Retinal pigment epithelial cell (primary cell): ENCODE data around the gene ROBO1.
"Not testable (repeated sequence)": the region's sequence is repeated elsewhere in the genome, so short reads cannot be mapped to it uniquely, and the experiment has no call there.

Experiments
- DNase-seq: peaks from one replicate; pipeline ENCODE4 v3.0.0-alpha.2; 2010; ENCODE audit warnings: low read depth
- H3K4me3 ChIP-seq: 2 replicates; pipeline ENCODE4 v1.5.1; 2011; ENCODE audit warnings: mild to moderate bottlenecking, low read length, control low read depth, moderate library complexity
- CTCF ChIP-seq: conservative IDR thresholded peaks from 2 replicates; pipeline ENCODE4 v1.5.1; 2011; ENCODE audit warnings: low read depth, low read length, control low read depth, inconsistent platforms

The ROBO1 gene

GRCh38 chr3:78729946-78730345, 1037.9 kb downstream of the ROBO1 start:
- TF ChIP-seq CTCF, result no peak
- no peak overlapping the region for H3K4me3 ChIP-seq
- no peak for DNase-seq

- DNase-seq, result peak; percentile 33
- no peak for TF ChIP-seq CTCF
- no peak overlapping the region for H3K4me3 ChIP-seq
These were observed 1039.2 kb downstream of the ROBO1 start for GRCh38 chr3:78728406-78729145.

- no peak overlapping the region for H3K4me3 ChIP-seq
- TF ChIP-seq CTCF, result no peak
- DNase-seq, result no peak
These were observed 1041.3 kb downstream of the ROBO1 start for GRCh38 chr3:78726545-78726944.

GRCh38 chr3:78725703-78726246, 1042.0 kb downstream of the ROBO1 start:
- H3K4me3 ChIP-seq, result no peak overlapping the region
- no peak for TF ChIP-seq CTCF
- no peak for DNase-seq

GRCh38 chr3:78724859-78725258, 1042.9 kb downstream of the ROBO1 start:
- H3K4me3 ChIP-seq, result no peak overlapping the region
- no peak for DNase-seq
- no peak for TF ChIP-seq CTCF

GRCh38 chr3:78724364-78724763, 1043.4 kb downstream of the ROBO1 start:
- not testable (repeated sequence) for DNase-seq, H3K4me3 ChIP-seq

GRCh38 chr3:78721771-78722543, 1045.8 kb downstream of the ROBO1 start:
- DNase-seq, result no peak
- H3K4me3 ChIP-seq, result no peak overlapping the region
- TF ChIP-seq CTCF, result no peak
